Measurements from ENCODE around the gene AKAP13. TPM values are rescaled to one million over a fixed set of nuclear protein-coding genes. Genes with fewer than 3 reads are reported as not detected.

AKAP13 gene
- polyA plus RNA-seq, 2 of the 4 experiments (the other 2 are of a cell fraction) = 20.4 to 28.8 TPM

GRCh38 chr15:85742186-85742821 is 361.9 kb downstream of the AKAP13 start:
- Histone ChIP-seq H3K9me3 (no peaks in the 10 kb centered on the region), H3K27ac (no peak overlapping the region), H3K4me3 (no peak overlapping the region), H3K4me1 (no peaks in the 10 kb centered on the region), H3K4me2 (no peak overlapping the region)
- TF ChIP-seq KDM5A (IDR thresholded peaks at IDR 0.05) (no peak), CBX2 (IDR thresholded peaks at IDR 0.05; ENCODE audit: borderline replicate concordance, low read depth) (no peak), HOXB5 (CRISPR knock-in tag; IDR thresholded peaks at IDR 0.05) (no peak), FOXS1 (CRISPR knock-in tag; IDR thresholded peaks at IDR 0.05) (no peak), CHD4 (IDR thresholded peaks at IDR 0.05; ENCODE audit: borderline replicate concordance) (no peak), SREBF2 (IDR thresholded peaks at IDR 0.05) (no peak), FOSB (CRISPR knock-in tag; IDR thresholded peaks at IDR 0.05) (no peak), CHD2 (IDR thresholded peaks at IDR 0.05; ENCODE audit: low read length, partially characterized antibody) (no peak), REST (IDR thresholded peaks at IDR 0.05) (no peak), POLR2AphosphoS2 (conservative IDR thresholded peaks at IDR 0.05; ENCODE audit: low read length) (no peak), HEYL (CRISPR knock-in tag; IDR thresholded peaks at IDR 0.05) (no peak), RNF2 (IDR thresholded peaks at IDR 0.05; ENCODE audit: borderline replicate concordance, low read depth) (no peak), HOXB13 (CRISPR knock-in tag; IDR thresholded peaks at IDR 0.05; ENCODE audit: low read depth) (no peak)
- FAIRE-seq (no peak), DNase-seq (ENCODE audit: low read depth in 1 of 2, low spot score in 1 of 2) (no peak), ATAC-seq (no peak)
- ChIA-PET CTCF (interaction anchor here (0.9 to 6.6 kb wide), 6 partner anchors 10 to 446 kb away, joined by 3 to 62 read pairs (median 4); no protein-coding TSS in a partner anchor), POLR2A (no interaction called here)
- 86% methylated on average over 8 of the region's 8 CpGs for WGBS (ENCODE audit: missing lambda C conversion rate)

- Histone ChIP-seq H3K4me1 (no peaks in the 10 kb centered on the region), H3K4me3 (no peak overlapping the region), H3K4me2 (no peak overlapping the region), H3K9me3 (no peaks in the 10 kb centered on the region), H3K27ac (no peak overlapping the region)
- POLR2A ChIA-PET = no interaction called here
- WGBS (ENCODE audit: missing lambda C conversion rate) = 85% methylated on average over 14 of the region's 14 CpGs
- CTCF ChIA-PET = interaction anchor here (4.4 to 6.6 kb wide), 2 partner anchors 13 to 97 kb away, joined by 33 to 62 read pairs; no protein-coding TSS in a partner anchor
- DNase-seq (ENCODE audit: low read depth in 1 of 2, low spot score in 1 of 2) (no peak), ATAC-seq (no peak), FAIRE-seq (no peak)
- no peak for TF ChIP-seq ATOH8 (CRISPR knock-in tag; IDR thresholded peaks at IDR 0.05; ENCODE audit: low read depth)
- TF ChIP-seq EP300 (IDR thresholded peaks at IDR 0.05) = no peak
- TF ChIP-seq HOXA7 (CRISPR knock-in tag; IDR thresholded peaks at IDR 0.05) = no peak
- no peak for TF ChIP-seq CHD4 (IDR thresholded peaks at IDR 0.05; ENCODE audit: borderline replicate concordance)
- TF ChIP-seq POLR2AphosphoS2 (conservative IDR thresholded peaks at IDR 0.05; ENCODE audit: low read length) = no peak
- TF ChIP-seq CBX8 (IDR thresholded peaks at IDR 0.05) = no peak
- TF ChIP-seq RARB (CRISPR knock-in tag; IDR thresholded peaks at IDR 0.05) = no peak
- TF ChIP-seq HOXB5 (CRISPR knock-in tag; IDR thresholded peaks at IDR 0.05) = no peak
- no peak for TF ChIP-seq FOXS1 (CRISPR knock-in tag; IDR thresholded peaks at IDR 0.05)
- TF ChIP-seq ZFP36 (IDR thresholded peaks at IDR 0.05; ENCODE audit: borderline replicate concordance, partially characterized antibody) = no peak
- no peak for TF ChIP-seq KDM1A (IDR thresholded peaks at IDR 0.05; ENCODE audit: low read depth)
- no peak for TF ChIP-seq NPAS2 (CRISPR knock-in tag; IDR thresholded peaks at IDR 0.05; ENCODE audit: borderline replicate concordance)
- TF ChIP-seq JUNB (IDR thresholded peaks at IDR 0.05) = no peak
- TF ChIP-seq MAX (IDR thresholded peaks at IDR 0.05) = no peak
- TF ChIP-seq KDM5A (IDR thresholded peaks at IDR 0.05) = no peak
Observed at GRCh38 chr15:85743392-85744055, 363.1 kb downstream of the AKAP13 start.
